ENCODE measurements around the gene ZCCHC10. TPM values are rescaled to one million over a fixed set of nuclear protein-coding genes. Genes with fewer than 3 reads are reported as not detected.

The ZCCHC10 gene
- total and polyA plus RNA-seq, 2 of the 4 experiments (the other 2 are of a cell fraction), result 4.1 to 20.4 TPM

- no peak overlapping the region for H3K23ac ChIP-seq (ENCODE audit: low read depth, low read length)
- no peak overlapping the region for H3K4ac ChIP-seq (ENCODE audit: low read depth, low read length)
- no peak overlapping the region for H2AFZ ChIP-seq (replicated peaks; ENCODE audit: low read length, poor library complexity)
- in situ Hi-C loops (cut with MboI; ENCODE audit: low sequenced_read_pairs) (no loop called here), dilution Hi-C loops (cut with HindIII; ENCODE audit: low sequenced_read_pairs, unreplicated experiment) (no loop called here), intact Hi-C loops (cut with micrococcal nuclease) (no loop called here)
- no CpG with 5 or more reads among the region's 2 CpGs for WGBS, 2 experiments (ENCODE audit: extremely low coverage in 2 of 2, insufficient read length in 1 of 2)
- no peaks in the 10 kb centered on the region for H3K4me1 ChIP-seq (ENCODE audit: control insufficient read depth, insufficient read depth, low read length)
- H3K79me1 ChIP-seq (ENCODE audit: low read depth in 1 of 2, low read length in 2 of 2), result no peaks in the 10 kb centered on the region
- no peak overlapping the region for H3K4me2 ChIP-seq (ENCODE audit: low read depth, low read length)
- no peak overlapping the region for H4K91ac ChIP-seq (ENCODE audit: insufficient read depth, low read depth, low read length)
- H3K27me3 ChIP-seq (ENCODE audit: control insufficient read depth, insufficient read depth, low read length), result no peaks in the 10 kb centered on the region
- no peak overlapping the region for H3K14ac ChIP-seq (replicated peaks; ENCODE audit: low read depth, low read length)
- no peak overlapping the region for H2AK9ac ChIP-seq (replicated peaks; ENCODE audit: low read depth, low read length, poor library complexity)
- ATAC-seq (ENCODE audit: low read depth) (no peak), DNase-seq (peak; percentile 10)
- no peak overlapping the region for H2BK15ac ChIP-seq (ENCODE audit: low read depth, low read length)
- H3K9ac ChIP-seq (ENCODE audit: low read depth, low read length), result no peak overlapping the region
- POLR2A ChIA-PET (ENCODE audit: unreplicated experiment), result no interaction called here
- H3K36me3 ChIP-seq (ENCODE audit: control insufficient read depth, insufficient read depth, low read length), result peaks cover 6% of the 10 kb centered on the region
- CTCF ChIA-PET, result interaction anchor here (0.6 kb wide), 1 partner anchor 23 kb away, joined by 3 read pairs; no protein-coding TSS in a partner anchor
- no peaks in the 10 kb centered on the region; the same call in 1 of the 2 replicates for H3K9me1 ChIP-seq (ENCODE audit: insufficient read depth, low read length)
- H4K8ac ChIP-seq (ENCODE audit: low read depth in 2 of 2, low read length in 2 of 2), result no peak overlapping the region
- H2BK20ac ChIP-seq (ENCODE audit: low read depth, low read length), result no peak overlapping the region
- no peak overlapping the region for H3K4me3 ChIP-seq (ENCODE audit: insufficient read depth, low read depth, low read length)
- H3K56ac ChIP-seq (ENCODE audit: extremely low read depth, insufficient read depth, low read length), result no peak overlapping the region
- no peaks in the 10 kb centered on the region for H3K9me3 ChIP-seq (ENCODE audit: control insufficient read depth, insufficient read depth, low read length)
- no peaks in the 10 kb centered on the region for H4K20me1 ChIP-seq (ENCODE audit: insufficient read depth, low read length)
- no peak for TF ChIP-seq CTCF (conservative IDR thresholded peaks at IDR 0.05; ENCODE audit: low read depth, low read length)
- TF ChIP-seq POLR2A (IDR thresholded peaks at IDR 0.05; ENCODE audit: low read depth, low read length), result no peak
- no peak for TF ChIP-seq ELK1 (IDR thresholded peaks at IDR 0.05; ENCODE audit: borderline replicate concordance, low read depth, low read length)
- no peak for TF ChIP-seq CEBPB (IDR thresholded peaks at IDR 0.05; ENCODE audit: low read depth, low read length)
- TF ChIP-seq FOS (IDR thresholded peaks at IDR 0.05; ENCODE audit: low read depth, low read length), result no peak
- TF ChIP-seq RFX5 (IDR thresholded peaks at IDR 0.05; ENCODE audit: low read depth, low read length), result no peak
- no peak for TF ChIP-seq NFE2L2 (IDR thresholded peaks at IDR 0.05; ENCODE audit: low read depth, low read length)
- no peak for TF ChIP-seq USF2 (IDR thresholded peaks at IDR 0.05; ENCODE audit: low read depth, low read length)
- TF ChIP-seq MAZ (IDR thresholded peaks at IDR 0.05; ENCODE audit: borderline replicate concordance, low read depth, low read length), result no peak
- no peak for TF ChIP-seq RCOR1 (IDR thresholded peaks at IDR 0.05; ENCODE audit: insufficient replicate concordance, low read length)
- TF ChIP-seq CHD1 (IDR thresholded peaks at IDR 0.05; ENCODE audit: low read depth, low read length), result no peak
- TF ChIP-seq MXI1 (IDR thresholded peaks at IDR 0.05; ENCODE audit: borderline replicate concordance, low read depth, low read length), result no peak
- no peak for TF ChIP-seq RAD21 (IDR thresholded peaks at IDR 0.05; ENCODE audit: low read length)
- TF ChIP-seq MAFK (IDR thresholded peaks at IDR 0.05; ENCODE audit: low read depth, low read length), result no peak
- no peak for TF ChIP-seq SMC3 (IDR thresholded peaks at IDR 0.05; ENCODE audit: low read depth, low read length)
- no peak overlapping the region for H3K27ac ChIP-seq (ENCODE audit: insufficient read depth, low read length)
- H2BK120ac ChIP-seq (ENCODE audit: low read depth, low read length), result no peak overlapping the region
- H4K5ac ChIP-seq (ENCODE audit: low read depth, low read length), result no peak overlapping the region
- no peak overlapping the region for H2AK5ac ChIP-seq (ENCODE audit: low read depth, low read length)
- no peak overlapping the region for H2BK5ac ChIP-seq (ENCODE audit: low read depth, low read length, poor library complexity, severe bottlenecking)
- no peak overlapping the region for H3K18ac ChIP-seq (ENCODE audit: low read depth, low read length)
- no TSS peak for BruUV-seq (replicated peaks)
Measured at GRCh38 chr5:132999246-132999645, 27.1 kb downstream of the ZCCHC10 start.
